Measurements from ENCODE around the gene ARHGAP25.
A peak's percentile ranks its signal among the peaks of the same experiment; 100 is the strongest.

Gene ARHGAP25

DNA sequence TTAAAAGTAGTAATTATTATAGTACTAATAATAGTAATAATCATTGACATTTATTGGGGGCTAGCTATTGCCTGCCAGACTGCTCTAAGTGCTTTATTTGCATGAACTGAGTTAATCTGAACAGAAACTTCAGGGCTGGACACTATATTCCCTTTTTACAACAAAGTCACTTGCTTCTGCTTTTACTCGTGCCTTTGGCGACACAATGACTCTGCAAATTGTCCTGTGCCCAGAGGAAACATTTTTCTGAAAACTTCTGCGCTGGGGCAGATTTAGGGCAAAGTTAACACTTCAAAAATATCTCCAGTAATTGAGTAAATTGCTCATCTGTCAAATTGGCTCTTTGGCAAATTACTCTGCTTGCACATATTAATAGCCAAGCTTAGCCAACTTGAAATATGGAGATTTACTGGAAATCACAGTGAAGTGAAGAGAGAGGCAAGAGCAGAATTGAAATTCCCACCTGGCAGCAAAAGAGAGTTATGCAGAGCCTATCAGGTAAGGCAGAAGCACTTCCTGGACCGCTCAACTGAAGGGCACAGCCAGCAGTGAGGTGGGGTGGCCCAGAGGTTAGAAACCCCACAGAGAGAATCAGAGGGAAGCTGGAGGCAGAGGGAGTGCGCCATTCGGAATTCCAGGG lies 100.2 kb downstream of the ARHGAP25 start:
- DNase-seq, result no peak

GRCh38 chr2:68835621-68836020 lies 101.0 kb downstream of the ARHGAP25 start:
- DNase-seq, result no peak

DNA sequence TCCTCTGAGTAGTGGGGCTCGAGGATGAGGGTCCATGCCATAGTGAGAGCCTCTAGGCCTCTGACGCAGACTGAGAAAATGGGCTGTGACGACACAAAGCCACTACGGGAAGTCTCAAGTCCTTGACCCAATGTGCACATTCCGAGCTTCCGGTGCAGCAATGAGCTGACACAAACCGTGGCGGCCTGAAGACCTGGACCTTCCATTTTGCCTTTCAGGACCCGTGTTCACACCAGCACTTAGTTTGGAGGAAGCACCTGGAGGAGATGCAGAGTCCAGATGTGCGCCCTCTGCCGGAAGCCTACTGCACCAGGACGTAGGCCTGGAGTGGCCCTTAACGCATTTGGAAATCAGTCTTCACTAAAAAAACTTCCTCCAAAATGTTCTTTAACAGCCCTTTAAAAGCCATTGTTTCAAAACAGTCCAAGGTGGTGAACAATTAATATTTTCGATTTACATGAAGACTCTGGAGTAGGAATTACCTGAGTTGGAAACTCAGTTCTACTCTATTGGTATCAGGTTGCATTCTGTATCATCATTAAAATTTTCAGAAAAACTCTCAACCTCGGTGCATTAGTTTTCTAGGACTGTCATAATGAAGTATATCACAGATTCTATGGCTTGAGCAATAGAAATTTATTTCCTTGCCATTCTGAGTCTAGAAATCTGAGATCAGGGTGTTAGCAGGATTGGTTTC lies 102.7 kb downstream of the ARHGAP25 start:
- peak; percentile 38 for DNase-seq

DNA sequence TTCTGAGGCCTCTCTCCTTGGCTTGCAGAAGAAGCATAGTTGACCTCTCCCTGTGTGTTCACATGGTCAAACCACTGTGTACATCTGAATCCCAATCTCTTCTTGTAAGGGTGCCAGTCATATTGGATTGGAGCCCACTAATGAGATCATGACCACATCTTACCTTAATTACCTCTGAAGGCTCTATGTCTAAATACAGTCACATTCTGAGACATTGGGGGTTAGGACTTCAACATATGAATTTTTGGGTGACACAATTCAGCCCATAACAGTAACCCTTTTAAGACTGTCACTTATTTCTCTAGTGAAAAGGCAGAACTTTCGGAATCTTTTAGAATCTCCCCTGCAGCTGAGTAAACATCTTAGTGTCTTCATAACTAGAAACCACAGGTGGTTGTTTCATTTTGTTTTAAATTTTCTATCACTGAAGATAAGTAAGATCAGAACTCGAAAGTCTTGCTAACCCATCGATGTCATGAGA lies 103.3 kb downstream of the ARHGAP25 start:
- DNase-seq, result no peak

DNA sequence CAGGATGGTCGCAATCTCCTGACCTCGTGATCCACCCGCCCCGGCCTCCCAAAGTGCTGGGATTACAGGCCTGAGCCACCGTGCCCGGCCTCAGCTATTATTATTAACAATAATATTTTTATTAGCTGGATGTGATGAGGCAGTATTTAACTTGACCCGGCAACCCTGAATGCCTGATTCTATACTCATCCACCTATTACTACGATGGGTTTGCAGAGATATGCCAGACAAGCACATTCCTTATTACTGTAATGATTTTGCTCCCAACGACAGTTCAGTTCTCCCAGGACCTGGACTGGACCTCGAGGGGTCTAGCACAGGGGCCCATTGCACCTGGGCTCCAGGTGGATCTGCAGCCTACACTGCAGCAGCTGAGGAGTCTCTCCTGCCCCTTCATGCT lies 104.0 kb downstream of the ARHGAP25 start:
- DNase-seq, result no peak

DNA sequence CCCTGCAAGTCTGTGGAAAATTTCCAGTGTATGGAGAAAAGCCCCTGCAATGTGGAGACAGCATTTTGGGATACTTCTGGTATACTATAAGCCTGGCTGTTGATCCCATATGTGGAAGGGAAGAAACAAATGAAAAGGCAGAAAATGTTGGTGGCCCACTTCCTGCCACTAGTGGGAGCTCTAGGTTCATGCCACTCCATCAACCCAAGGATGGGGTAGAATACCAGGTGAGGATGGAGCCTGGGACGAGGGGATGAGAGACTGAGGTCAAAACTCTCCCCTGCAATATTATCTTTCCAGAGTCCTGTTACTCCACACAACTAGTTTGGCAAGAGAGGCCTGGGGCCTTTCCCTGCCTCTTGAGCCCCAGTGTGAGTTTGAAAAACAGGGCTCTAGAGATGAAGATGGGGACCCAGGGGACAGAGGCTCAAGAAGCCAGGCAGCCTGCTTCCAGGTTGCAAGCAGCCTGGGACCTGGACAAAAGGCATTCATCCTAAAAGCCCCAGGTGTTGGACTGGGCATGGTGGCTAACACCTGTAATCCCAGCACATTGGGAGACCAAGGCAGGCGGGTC lies 104.7 kb downstream of the ARHGAP25 start:
- DNase-seq, result no peak

- DNase-seq, result no peak
Measured at GRCh38 chr2:68845043-68845442, 110.4 kb downstream of the ARHGAP25 start.

- DNase-seq, result no peak
Measured at GRCh38 chr2:68846091-68846490, 111.5 kb downstream of the ARHGAP25 start.

GRCh38 chr2:68847751-68848150 lies 113.1 kb downstream of the ARHGAP25 start:
- DNase-seq, result no peak

DNA sequence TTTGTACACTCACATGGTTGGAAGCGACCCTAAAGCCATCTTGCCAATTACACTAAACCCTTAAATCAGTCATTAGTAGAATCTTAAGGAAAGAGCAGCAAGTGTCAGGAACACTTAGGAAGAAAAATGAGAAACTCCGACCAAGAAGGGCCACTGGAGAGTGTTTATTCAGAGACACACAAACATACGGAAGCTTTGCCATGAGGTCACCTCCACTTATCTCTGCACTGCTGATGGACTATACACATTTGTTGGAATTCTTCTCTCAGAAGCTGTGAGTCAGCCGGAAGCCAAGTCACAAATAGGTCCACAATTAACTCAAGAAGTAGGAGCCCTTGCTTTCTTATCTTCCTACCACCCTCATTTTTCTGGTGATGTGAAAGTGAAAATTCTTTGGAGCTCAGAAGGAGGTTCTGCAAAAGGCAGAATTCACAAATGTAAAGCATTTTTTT lies 115.0 kb downstream of the ARHGAP25 start:
- DNase-seq, result no peak

DNA sequence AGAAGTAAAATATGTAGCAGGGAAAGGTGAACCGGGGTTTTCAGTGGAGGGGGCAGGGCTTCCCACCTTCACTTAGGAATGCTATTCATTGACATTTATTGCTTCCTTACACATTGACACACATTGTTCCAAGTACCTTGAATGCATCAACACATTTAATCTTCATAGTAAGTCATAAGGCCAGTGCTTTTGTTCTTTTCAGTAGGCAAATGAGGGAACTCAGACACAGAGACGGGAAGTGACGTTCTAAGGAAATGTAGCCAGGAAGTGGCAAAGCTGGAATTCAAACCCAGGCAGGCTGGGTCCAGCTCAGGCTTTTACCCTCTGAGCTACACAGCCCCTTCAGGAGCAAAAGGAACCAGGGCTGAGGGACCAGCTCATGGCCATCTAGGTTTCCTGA lies 115.9 kb downstream of the ARHGAP25 start:
- no peak for DNase-seq

GRCh38 chr2:68853035-68853434 lies 118.4 kb downstream of the ARHGAP25 start:
- DNase-seq, result no peak

- DNase-seq, result no peak
Measured at GRCh38 chr2:68853915-68854314, 119.3 kb downstream of the ARHGAP25 start.

- no peak for DNase-seq
Measured at GRCh38 chr2:68854476-68854875, 119.9 kb downstream of the ARHGAP25 start.

DNA sequence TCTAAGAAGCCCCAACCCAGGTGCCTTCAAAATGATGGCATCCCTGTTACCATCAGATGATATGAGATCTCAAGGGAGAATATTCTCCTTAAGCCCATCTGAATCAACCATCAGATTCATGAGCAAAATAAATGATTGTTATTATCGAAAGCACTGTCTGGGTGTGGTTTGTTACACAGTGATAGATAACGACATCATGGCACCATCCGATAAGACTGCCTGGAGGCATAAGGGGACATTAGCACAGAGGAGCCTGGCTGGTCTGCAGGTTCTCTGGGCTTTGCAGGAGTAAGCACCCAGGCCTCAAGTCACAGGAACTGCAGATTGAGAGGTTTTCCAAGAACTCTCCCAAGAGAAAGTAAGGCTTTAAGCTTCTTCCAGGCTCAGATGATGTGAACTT lies 120.9 kb downstream of the ARHGAP25 start:
- DNase-seq, result no peak

DNA sequence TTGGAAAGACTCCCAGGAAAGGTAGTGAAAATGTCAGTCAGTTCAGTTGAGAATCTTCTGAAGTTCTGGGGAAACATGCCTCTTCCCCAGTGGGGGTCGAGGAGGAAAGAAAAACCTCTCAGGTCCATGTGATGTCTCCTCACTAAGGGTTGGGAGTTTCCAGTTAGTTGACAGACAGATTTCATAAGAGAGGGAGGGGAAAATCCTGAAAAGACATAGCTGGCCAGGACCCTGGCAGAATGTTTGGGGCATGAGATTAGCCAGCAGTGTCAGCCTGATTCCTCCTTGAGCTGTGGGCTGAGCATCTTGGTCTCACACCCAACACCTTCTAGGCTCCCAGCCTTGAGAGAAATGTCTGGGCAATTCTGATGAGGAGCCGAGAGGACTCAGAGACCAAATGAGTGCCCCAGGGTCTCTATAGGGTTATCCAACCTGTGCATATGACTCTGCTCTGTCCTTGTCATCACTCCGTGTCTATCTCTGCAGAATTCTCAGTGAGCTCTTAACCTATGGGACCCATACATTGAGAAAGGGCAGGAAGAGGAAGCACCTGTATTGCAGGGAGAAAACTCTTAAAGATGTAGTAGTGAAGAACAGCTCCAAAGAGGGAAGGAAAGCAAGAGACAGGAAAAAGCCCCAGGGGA lies 122.7 kb downstream of the ARHGAP25 start:
- no peak for DNase-seq

- DNase-seq, result no peak
Measured at GRCh38 chr2:68857855-68858456, 123.3 kb downstream of the ARHGAP25 start.

GRCh38 chr2:68860111-68860510 lies 125.5 kb downstream of the ARHGAP25 start:
- no peak for DNase-seq

DNA sequence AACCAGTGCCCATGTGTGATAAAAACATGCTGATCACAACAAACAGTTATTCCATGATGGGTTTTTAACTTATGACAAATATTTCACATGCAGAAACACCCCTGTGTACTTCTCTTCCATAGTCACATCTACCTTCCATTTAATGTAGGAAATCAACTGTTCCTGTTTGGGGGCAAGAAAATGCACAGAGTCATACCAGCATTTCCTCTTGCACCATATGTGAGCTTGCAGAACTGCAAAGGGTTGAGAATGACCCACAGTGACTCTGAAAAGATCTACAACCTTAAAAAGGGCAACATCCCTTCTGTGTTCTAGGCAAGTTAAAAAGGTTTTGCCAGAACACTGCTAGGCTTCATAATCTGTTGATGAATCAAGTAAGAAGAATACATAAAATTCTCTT lies 126.7 kb downstream of the ARHGAP25 start:
- DNase-seq, result no peak

DNA sequence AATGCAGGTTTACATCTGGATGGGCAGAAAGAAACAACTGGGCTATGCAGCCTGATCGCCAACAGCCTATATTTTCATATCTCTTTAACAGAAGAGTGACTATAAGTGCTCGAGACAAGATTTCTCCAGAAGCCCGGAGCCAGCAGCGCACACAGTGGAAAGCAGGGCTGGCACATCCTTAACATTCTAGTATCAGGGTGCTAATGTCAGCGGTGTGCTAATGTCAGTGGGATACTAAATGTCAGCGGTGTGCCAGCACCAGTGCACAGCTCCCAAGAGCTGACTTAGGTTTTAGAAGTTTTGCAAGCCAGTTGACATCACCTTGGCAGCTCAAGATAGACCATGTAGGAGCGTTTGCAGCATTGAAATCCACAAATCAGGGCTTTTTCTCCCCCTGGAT lies 128.3 kb downstream of the ARHGAP25 start:
- no peak for DNase-seq

GRCh38 chr2:68863996-68864395 lies 129.4 kb downstream of the ARHGAP25 start:
- DNase-seq, result no peak

DNA sequence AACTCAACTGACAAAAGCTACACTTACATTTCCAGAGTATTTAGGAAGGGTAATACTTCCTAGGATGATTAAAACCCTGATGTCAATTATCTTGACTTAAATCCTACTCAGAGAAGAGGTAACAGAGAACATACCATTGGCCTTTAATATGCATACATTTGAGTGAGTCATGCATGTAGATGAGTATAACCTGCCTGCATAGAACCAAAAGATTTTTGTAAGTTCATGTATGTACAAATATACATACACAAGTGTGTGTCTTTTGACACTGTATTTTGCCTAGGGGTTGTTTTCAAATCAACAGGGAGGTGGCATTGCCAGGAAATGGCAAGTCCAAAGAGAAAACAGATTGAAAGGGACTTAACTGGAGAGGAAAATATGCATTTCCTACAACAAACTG lies 130.5 kb downstream of the ARHGAP25 start:
- no peak for DNase-seq

DNA sequence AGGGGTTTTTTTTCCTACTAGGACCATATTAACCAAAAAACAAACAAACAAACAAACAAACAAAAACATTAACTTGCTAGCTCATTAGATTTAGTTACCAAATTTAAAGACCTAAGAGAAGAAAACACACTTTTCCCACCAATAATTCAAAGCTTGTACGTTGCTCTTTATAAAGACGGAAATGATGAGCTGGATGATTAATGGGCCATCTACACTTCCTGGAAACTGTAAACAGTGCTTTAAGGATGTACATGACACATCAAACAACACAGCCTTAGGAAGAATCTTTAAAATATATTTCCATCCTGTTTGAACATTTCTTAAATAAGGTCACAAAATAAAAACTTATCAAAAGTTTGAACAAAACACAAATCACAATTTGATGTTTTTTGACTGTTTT lies 135.6 kb downstream of the ARHGAP25 start:
- DNase-seq, result no peak
